NCI-H1092 treated with DMSO at 0.1 percent for 48 hours (cell line): Measurements from ENCODE around the gene NUDT16.

ENCODE experiments used
- DNase-seq: peaks from one replicate; lab custom pipeline; 2025; lab: John Stamatoyannopoulos, UW

NUDT16 gene

DNA sequence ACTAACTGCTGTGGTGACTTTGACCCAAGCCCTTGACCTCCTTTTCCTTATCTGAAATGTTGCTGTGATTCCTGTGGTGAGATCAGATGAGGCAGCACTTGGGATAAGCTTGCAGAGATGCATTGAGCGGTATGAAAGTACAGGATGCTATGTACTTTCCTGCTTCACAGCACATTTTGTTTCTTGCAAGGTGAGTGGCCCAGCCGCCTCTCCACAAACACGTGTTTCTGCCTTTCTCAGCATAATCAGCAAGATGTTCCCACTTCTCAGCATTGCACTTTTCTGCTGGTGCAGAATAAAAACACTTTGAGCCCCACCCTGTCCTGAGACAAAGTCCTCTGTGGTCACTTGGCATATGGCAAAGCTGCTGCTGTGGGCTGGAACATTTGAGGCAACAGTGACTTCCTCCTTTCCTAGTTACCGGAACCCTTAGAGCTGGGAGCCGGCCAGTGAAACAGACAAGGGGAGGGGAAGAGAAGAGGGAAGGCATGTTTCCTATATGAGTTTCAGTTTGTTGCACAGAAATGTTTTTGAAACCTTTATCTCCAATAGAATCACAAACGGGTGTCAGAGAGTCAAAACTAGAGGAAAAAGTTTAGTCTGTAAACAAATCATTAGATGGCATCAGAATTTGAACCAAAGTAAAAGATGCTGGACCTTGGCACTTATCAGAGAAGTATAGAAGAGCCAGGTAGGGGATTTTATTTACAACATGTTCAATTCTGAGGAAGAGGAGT lies 5.0 kb downstream of the NUDT16 start:
- DNase-seq = no peak

DNA sequence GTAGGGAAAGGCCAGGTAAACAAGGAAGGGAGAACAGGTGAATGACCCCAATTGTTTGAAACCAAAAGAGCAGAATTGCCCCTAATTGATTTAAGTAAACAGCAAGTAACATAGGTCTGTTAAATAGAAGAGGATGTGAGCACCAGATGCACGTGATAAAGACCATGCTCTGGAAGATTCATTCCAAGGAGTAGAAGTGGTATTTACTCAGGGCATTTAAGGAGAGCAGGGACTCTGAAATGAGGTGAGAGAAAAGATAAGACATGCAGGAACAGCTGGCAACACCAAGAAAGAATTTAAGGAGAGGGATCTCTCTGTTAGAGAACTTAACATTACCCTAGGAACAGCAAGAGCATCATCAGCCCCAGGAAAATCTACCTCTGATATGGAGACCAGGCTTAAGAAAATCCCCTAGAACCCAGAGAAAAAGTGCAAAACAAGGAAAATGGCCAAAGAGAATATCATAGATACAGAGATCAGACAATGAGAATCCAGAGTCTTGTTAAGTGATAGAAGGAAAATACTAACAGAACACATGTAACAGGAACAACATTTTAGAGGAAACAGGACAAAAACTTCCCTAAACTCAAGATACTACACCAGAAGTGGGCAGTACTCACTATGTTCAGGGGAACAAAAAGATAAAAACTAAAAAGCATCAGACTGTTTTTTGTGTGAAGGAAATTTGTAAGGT lies 6.4 kb downstream of the NUDT16 start:
- DNase-seq = no peak

DNA sequence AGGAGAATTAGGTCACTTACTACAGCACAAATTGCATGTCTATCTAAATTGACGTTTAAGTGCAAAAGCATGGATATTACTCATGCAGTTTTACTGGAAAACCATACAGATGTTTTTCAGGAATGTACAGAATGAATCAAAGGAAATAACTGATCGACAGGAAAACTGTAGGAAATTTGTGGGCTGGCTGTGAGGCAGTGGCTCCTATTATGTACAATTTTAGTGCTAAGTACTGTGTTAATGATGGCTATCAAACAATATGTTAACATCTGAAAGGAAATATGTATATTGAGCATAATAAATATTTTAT lies 6.9 kb downstream of the NUDT16 start:
- no peak for DNase-seq

DNA sequence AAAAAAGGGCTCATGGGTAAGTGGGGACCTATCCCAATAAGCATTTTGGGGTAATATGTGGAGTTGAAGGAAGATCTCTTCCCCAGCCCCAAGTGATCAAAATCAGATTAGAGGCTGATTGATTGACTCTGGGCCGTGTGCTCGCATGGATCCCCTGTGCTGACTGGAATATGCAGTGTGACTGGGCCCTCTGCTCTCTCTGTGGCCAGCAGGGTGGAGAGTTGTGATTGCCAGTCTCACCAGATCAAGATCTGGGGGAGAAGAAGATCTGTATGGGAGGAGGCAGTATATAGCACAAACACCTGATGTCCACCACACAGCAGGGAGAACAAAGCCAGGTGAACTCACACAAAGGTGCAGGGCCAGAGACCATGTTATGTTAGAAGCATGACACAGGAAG lies 8.8 kb downstream of the NUDT16 start:
- no peak for DNase-seq

DNA sequence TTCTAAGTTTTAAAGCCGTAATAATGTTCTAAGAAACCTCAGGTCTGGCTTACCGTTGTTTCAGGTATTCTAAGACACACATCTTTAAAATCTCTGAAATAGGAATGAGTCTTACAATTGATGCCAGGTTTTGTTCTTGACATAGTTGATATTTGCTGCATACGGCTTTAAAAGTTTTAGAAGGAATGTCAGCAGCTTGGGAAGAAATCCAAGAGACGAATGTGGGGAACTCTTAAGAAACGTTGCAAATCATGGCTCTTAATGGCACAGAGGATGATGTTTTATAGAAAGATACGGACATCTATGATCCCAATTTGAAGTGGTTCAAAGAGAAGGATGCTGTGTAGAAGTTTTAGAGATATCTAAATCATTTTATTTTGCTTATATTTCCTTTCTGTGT lies 11.5 kb downstream of the NUDT16 start:
- DNase-seq = no peak

DNA sequence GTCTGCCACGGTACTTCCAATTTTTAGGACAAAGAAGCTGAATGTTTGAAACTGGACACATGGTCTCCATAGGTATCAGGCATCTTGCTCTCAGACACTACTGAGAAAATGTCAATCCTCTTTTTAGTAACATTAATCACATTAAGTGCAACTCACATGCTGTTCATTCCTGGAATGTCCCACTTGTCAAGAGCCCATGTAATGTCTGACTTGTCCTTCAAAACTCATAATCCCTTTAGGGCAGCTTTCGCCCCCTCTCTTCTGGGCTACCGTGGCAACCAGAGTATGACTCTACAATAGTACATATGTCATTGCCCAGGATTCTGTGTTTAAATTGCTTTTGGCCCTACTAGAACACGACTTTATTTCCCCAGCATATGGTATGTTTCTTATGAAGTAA lies 12.3 kb downstream of the NUDT16 start:
- no peak for DNase-seq

DNA sequence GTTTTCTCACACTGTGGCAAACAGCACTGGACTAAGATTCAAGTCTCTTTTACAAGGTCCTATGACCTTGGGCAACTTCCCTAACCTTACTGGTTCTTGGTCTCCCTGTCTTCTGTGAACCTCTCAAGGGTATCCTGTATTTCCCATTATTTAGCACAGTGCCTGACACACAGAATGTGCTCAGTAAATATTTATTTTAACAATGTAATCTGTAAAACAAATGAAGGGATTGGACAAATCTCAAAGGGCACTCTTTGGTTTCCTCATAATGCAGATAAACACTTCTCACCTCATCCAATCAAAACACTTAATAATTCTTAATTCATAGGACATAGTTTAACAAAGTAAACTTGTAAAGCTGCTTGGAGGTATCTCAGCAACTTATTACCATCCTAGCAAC lies 12.8 kb downstream of the NUDT16 start:
- no peak for DNase-seq

DNA sequence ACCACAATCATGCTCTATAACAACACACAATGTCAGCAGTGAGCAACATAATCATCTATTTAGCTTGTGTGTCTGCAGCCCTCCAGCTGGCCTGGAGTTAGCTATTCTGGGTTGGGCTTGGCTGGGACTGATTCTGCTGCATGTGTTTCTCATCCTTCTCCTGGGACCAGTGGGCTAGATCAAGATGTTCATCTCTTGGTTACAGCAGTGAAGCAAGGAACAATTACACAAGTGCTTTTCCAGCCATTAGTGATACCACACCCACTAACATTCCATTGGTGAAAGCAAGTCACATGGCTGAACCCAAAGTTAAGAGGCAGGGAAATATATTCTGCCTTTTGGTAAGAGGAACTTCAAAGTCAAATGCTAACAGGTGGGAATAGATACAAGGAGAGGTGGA lies 14.6 kb downstream of the NUDT16 start:
- no peak for DNase-seq

DNA sequence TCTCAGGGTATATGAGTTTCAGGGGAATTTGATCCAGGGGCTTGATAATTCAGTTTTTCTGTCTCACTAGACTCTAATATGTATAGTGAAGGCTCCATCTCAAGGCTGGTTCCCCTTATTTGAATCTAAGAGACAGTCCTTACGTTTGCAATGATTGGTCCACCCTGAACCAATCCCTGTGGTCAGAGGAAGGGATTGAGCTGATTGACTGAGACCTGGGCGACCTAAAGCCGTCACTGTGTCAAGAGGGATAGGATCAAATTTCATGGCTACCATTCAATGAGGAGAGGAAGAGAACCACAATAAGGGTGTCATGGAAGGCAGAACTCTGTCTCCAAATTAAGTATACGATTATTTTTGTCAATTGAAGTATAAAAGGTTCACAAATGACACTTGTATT lies 16.3 kb downstream of the NUDT16 start:
- no peak for DNase-seq

DNA sequence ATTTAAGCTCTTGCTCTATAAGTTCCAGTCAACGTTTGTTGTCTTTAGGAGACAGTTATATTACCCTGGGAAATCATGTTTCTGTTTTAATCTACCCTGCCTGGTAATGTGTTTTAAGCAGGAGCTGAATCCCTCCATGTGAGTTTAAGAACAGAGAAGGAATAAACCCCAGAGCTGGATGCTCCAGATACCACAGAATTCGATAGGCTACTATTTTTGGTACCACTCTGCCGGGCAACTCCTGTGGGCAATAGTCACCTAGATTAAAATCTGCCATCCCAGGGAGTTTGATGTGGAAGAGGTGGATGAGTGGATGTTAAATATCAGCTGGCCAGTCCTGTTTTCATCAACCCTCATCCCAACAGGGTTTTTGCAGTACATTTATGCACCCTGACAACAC lies 20.4 kb downstream of the NUDT16 start:
- DNase-seq = no peak

DNA sequence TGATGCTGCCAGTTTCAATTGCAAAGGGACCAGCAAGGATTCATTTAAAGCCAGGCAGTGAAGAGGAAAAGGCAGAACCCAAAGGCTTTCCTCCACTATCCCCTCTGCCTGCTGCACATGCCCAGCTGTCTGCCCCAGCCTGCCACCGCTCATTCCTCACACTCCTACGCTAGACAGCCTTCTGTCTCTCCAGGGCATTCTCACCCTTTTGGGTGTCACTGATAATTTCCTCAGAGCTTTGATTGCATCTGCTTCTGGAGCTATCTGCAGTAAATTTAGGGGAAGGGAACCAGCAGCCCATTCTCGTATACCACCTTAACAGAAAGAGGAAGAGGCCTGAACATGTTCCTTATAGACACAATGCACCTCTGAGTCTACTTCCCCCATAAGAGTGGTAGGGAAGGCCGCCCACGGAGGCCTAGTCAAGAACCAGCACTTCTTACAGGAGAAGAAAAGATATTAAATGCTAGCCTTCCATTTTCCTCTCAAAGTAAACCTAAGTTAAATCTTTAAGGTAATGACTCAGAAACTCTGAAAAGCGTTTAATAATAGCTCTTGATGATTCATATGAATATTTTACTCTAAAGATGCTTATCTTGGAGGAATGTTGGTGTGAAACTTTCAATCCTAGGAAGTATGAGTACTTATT lies 20.9 kb downstream of the NUDT16 start:
- no peak for DNase-seq

DNA sequence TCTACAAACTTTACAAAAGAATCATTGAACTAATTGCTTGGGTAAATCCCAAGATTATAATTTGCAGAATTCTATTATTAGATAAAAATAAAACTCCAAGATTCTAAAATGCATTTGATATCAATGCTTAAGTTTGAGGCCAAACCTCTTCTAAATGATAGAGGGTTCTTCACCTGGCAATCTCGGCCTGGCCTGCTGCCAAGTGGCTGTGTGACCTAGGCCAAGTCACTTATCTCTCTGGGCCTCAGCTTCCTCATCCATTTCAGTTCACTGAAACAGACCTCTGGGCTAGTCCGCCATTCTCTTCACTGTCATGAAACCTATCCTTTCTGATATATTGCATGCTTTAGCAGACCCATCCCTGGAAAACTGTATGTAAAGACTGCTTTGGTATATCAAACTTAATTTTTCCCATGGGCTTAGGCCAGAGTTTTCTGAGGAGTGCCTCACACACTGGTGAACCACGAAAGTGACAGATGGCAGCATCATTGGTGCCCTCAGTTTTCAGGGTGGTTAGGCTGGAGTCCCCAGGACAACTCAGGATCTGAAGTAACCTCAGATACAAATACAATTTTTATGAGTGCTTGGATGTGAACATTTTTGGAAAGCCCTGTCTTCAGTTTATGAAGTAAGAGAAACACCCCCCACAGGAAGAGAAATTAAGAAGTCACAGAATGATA lies 21.8 kb downstream of the NUDT16 start:
- DNase-seq = no peak

DNA sequence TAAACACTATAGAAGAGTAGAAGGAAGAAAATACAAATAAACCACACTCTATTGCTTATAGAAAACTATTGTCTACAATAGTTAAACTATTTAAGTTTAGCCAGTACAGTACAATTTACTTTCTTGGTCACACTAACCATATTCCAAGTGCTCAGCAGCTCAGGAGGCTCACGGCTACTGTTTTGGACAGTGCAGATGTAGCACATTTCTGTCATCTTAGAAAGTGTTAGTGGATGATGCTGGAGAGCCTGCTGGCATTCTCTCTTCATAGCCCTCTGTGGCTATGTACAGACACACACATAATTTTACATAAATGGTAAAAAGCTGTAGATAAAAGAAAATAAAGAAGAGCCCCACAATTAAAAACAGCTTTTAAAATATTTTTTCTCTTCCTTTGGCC lies 23.8 kb downstream of the NUDT16 start:
- DNase-seq = no peak

DNA sequence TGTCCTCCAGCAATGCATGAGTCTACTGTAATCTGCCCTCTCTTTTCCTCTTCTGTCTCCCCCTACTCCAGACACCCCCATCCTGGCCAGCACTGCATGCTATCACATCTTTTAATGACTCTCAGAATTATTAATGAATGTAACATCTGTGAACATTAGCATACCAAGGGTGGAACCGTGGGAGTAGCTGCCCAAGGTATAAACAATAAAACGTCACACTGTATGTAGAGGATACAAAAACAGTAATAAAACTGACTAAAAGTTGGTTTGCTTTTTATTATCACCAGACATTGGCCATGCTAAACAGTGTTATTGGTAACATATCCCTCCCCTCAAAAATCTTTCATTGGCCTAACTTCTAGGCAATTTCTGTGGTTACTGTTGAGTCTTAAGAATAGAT lies 24.7 kb downstream of the NUDT16 start:
- DNase-seq = no peak

DNA sequence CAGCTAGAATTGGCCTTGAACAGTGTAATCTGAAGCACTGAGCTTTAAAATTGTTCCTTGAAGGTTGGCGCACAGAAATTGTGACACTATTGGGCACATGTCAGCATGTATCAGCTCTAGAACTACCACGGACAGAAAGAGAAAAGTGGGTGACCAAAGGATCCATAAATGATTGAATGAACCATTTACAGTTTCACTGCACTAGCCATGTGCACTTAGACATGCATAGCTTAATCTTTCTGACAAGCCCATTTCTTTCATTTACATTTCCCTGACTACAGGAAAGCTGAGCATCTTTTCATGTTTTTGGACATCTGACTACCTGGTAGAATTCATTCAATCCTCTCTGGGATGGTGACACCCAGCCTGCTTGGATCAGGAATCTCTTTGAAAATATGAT lies 36.2 kb downstream of the NUDT16 start:
- no peak for DNase-seq

DNA sequence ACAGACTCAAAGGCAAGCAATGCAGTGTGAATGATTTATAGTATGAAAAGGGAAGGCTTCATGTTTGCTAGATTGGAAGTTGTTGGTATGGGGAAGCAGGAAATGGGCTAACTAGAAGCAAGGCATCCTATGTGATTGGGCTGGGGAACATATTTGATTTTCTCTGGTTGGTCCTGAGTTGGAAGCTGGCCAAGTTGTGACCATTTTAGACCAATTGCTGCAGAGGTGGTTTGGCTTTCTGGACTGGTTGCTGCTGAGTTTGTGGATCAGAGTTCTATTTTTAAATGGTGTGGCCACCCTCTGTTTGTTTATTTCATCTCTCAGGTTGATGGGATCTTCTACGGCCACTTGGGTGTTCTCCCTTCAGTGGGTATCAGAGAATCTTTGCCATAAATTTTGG lies 39.7 kb downstream of the NUDT16 start:
- no peak for DNase-seq

DNA sequence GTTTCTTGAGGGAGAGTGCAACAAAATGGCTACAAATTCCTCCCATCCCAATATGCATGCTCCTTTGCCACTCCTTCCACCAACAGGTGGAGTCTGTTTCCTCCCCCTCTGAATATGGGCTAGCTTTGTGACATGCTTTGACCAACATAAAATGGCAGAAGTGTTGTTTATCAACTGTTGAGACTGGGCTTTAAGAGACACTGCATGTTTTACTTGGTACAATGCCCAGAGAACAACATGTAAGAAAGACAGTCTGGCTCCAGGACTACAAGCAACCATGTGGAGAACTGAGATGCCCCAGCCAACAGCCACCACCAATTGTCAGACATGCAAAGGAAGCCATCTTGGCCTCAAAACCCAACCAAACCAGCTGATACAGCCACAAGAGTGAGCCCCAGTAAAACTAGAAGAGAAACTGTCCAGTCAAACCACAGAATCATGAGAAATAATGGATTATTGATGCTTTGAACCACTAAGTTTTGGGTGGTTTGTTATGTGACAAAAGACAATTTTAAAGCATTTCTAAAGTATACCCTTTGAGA lies 40.5 kb downstream of the NUDT16 start:
- DNase-seq = no peak

DNA sequence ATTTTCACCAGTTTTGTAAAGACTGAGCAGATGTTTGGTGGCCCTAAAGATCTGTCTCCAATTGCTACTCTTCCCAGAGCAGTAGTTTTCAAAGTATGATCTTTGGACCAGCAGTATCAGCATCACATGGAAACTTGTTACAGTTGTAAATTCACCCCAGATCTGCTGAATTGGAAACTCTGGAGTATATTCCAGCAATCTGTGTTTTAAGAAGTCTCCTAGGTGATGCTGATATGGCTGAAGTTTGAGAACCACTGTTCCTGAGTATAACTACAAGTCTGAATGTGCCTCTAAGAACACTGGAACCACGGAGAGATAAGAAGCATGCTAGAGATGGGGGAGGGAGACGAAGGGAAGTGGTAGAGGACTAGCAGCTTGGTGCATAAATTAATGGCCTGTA lies 45.7 kb downstream of the NUDT16 start:
- no peak for DNase-seq

DNA sequence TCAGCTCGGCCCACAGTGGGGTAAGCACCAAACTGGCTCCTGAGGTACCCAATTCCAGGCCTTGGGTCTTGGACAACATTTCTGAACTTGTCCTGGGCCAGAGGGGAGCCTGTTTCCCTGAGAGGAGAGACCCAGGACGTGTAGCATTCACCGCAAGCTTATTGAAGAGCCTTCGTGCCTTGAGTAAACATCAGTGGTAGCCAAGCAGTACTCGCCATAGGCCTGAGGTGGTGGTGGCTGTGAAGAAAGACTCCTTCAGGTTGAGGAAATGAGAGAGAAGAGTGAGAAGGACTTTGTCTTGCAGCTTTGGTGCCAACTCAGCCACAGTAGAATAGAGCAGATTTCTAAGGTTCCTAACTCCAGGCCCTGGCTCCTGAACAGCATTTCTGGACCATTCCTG lies 50.2 kb downstream of the NUDT16 start:
- DNase-seq = no peak

DNA sequence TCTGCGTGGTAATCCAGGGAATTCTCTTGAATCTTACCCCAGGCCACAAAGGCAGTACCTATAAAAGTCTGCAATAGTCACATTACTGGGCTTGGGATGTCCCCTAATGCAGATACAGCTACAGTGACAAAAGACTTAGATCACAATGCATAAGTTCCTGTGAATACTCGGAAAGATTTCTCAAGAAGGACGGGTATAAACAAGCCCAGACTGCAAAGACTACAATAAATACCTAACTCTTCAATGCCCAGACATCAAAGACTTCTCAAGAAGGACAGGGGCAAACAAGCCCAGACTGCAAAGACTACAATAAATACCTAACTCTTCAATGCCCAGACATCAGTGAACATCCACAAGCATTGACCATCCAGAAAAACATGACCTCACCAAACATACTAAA lies 50.9 kb downstream of the NUDT16 start:
- DNase-seq = no peak

DNA sequence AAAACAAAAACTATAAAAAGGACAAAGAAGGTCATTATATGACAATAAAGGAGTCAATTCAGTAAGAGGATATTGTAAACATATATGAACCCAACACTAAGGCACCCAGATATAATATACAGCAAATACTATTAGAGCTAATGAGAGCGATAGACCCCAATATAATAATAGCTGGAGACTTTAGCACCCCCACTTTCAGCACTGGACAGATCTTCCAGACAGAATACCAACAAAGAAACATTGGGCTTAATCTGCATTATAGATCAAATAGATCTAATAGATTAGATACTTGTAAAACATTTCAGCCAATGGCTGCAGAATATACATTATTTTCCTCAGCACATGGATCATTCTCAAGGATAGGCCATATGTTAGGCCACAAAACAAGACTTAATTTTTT lies 53.4 kb downstream of the NUDT16 start:
- DNase-seq = no peak
